ENCODE measurements around the gene MDFI.

- TF ChIP-seq CTCF (IDR thresholded peaks at IDR 0.05; ENCODE audit: low read depth, low read length, missing input control) (no peak), REST (IDR thresholded peaks at IDR 0.05) (no peak), GABPA (IDR thresholded peaks at IDR 0.05 in 1 of 2, conservative IDR thresholded peaks at IDR 0.05 in 1 of 2) (no peak), YY1 (IDR thresholded peaks at IDR 0.05) (no peak), NR2F2 (IDR thresholded peaks at IDR 0.05) (no peak), ATF3 (IDR thresholded peaks at IDR 0.05) (no peak), RXRA (IDR thresholded peaks at IDR 0.05) (no peak), TAF1 (conservative IDR thresholded peaks at IDR 0.05) (no peak), ZBTB33 (IDR thresholded peaks at IDR 0.05) (no peak), EGR1 (IDR thresholded peaks at IDR 0.05; ENCODE audit: low read depth in 2 of 2) (no peak), MAX (IDR thresholded peaks at IDR 0.05) (no peak), RAD21 (IDR thresholded peaks at IDR 0.05) (no peak)
These were observed 2.9 kb upstream of the MDFI start for GRCh38 chr6:41635365-41635764.

Measured in liver (tissue), 3 donors.